GM20431 (cell line): ENCODE data around the gene TMEM250.

Source experiments
- in situ Hi-C: fragments of 300-500 bp; cut with MseI, MboI; formaldehyde crosslinking; loops from one replicate; pipeline ENCODE4 v1.15.0; 2020; ENCODE audit warnings: low sequenced_read_pairs; ENCODE audit not compliant: unreplicated experiment

The TMEM250 gene

DNA sequence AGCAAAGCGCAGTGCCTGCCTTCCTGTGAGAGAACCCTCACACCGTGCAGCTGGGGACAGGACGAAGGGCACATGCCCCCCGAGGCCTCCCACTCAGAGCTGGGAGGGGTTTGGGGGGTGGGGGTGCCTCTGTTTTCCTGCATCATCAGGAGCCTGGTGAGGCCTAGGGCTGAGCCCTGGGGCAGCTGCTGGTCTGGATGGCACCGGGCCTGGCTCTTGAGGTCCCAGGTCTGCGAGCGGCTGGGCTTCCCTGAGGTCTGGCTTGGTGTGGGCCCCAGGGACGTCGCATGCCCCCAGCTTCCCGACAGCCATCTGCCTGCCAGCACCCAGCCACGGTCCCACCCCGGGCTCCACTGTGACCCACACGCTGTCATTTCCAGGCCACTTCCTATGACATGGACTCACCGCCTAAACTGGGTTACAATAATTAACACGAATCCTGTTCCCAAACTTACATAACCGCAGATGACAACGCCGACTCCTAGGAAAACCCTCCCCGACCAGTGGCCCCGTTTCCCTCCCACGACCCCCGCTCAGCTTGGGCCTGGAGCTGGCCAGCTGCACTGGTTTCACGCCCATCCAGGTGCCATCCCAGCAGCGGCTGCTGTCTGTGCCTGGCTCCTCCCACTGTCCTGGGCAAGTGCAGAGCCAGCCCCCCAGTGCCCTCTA is 32.3 kb downstream of the TMEM250 start:
- in situ Hi-C loops, result no loop called here

DNA sequence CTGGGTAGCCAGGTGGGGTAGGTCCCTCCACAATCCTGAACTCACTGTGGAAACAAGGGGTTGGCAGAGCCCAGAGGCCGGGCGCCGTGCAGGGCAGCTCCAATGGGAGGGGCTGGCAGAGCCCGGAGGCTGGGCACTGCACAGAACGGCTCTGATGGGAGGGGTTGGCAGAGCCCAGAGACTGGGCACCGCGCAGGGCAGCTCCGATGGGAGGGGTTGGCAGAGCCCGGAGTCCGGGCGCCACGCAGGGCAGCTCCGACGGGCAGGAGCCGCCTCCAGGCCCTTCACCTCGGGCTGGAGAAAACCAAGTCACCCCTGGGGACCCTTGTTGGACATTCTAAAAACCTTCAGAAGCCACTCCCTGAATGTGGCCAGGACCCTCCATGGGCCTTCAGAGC is 32.9 kb downstream of the TMEM250 start:
- in situ Hi-C loops, result no loop called here

DNA sequence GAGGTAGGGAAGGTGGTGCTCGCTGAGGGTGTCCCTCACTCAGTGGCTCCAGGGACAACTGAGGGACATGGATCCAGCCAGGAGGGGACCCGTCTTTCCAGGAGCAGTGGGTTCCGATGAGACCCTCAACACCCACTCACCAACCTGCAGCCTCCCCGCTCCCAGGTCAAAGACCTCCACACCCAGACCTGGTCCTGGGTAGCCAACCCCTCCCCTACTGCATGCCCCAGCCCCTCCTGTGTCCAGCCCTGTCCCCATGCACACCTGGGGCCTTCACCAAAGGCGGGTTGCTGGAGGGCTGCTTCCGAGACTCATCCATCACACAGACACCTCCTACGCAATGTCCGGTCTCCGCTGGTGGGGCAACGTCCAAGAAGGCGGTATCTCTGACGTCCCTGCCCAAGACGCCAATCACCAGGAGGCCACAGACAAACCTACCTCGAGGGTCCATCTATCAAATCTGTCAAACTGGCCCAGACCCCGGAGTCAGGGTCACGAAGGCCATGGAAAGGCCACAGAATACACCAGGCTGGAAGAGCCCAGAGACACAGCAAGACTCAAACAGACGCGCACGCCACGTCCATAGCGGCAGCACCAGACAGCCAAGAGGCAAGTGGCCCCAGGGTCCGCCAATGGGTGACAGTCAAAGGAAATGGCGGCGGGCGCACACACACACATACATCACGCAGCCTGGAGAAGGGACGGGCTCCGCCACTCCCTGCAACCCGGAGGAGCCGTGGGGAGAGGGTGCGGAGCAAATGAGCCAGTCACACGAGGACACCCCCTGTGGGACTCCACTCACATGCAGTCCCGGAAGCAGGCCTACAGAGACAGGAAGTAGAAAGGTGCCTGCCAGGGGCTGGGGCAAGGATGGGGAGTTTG is 34.4 kb downstream of the TMEM250 start:
- in situ Hi-C loops, result no loop called here

DNA sequence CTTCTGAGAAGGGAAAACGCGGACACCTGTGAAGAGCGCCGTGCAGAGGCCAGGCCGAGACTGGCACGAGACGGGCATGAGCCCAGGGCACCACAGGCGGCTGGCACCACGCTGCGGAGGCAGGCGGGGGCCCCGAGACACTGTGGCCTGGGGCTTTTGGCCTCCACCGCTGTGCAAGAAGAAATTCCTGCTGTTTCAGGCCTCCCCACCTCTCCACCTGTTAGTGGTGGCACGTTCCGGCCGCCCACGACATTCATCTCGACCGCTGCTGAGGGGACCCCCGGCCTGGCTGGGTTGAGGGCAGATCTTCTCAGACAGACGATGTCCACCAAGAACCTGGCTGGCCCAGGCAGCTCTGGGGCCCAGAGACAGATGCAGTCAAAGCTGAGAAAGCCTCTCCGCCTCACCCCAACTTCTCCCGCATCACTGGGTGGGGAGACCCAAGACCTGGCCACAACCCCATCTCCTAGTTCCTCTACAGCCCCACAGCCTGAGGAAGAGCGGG is 35.1 kb downstream of the TMEM250 start:
- in situ Hi-C loops, result no loop called here

DNA sequence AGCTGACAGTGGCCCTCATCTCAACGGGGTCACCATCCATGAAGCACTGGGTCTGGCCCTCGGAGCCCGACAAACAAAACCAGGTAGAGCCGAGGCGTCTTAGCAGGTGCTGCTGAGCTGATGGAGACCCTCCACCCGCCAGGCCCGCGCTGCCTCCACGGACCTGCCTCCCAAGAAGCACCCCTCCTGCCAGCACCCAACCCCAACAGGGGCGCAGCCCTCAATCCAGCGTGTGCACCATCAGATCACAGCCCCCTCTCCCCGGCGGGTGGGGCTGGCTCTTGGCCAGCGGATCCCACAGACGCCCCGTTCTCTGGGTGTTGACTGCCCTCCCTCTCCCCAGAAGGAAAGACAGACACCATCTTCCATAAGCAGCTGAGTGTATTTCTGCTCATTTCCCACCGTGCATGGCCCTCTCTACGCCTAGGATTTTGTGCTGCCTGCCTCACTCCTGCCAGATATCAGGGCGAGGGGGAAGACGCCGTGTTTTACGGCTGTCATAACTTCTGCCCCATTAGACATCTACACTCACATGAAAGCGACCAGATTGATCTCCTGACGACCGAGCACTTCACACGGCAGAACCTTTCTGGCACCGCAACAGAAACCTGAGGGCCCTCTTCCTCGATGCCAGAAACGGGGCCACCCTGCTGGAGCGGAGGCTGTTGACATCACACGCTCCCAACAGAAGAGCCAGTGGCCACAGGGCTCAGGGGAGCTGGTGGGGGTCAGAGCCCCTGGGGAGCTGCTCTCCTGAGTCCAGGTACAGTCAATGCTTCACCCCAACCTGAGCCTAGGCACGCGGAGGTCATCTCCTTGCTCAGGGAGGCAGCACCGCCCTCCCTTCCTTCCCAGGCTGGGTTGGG is 35.9 kb downstream of the TMEM250 start:
- in situ Hi-C loops, result no loop called here

DNA sequence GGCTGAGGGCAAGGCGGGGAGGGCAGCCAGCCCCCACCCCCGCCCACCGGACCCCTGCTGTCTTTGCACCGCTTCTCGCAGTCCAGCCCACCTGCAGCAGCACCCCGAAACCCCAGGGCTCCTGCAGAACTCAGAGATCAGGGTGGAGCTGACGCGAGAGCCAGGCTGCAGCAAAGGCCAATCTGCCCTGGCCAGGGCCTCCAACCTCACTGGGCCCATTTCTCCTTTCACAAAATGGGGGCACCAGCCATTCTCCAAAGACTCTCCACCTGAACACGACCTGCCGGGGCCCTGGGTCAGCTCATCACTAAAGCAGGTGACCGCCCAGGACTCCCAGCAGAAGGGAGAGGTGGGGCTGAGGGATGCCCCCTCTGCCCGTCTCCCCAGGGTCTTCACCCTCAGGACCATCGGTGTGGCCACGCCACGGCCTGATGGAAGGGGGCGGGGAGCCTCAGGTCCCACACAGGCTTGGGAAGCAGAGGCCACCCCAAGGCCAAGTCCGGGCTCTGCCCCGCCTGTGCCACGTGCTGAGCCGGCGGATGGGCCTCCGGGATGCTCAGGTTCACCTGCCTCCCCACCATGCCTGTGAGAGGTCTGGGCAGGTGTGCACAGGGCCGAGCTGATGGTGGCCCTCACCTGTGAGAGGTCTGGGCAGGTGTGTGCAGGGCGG is 36.7 kb downstream of the TMEM250 start:
- in situ Hi-C loops, result no loop called here

DNA sequence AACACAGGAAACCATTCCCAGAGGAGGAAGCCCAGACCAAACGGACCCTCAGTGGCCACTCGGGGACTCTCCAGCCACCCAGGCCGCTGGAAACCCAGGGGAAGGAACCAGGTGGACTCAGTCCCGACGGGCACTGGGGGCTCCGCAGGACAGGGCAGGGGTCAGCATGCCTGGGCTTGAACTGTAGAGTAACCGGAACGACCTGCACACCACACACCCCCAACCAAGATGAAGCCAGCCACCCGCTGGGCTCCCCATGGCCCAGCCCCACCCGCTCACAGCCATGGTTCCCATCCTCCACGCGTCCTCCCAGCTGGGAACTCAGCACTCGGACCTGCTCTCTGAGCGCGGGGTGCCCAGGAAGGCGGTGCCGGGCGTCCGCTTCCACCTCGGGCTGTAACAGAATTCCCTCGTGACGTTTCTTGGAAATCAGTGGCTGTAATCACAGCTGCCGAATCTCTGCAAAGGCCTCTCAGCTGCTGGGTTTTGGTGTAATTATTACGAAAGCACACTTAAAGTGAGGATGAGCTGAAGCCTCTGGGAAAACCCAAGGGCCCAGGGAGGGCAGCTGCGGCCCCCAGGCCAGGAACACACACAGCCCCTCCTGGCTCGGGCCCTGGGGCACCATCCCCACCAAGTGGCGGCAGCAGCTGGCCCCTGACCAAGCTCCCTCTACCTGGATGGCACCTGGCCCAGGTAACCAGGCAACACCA is 37.4 kb downstream of the TMEM250 start:
- in situ Hi-C loops, result no loop called here

DNA sequence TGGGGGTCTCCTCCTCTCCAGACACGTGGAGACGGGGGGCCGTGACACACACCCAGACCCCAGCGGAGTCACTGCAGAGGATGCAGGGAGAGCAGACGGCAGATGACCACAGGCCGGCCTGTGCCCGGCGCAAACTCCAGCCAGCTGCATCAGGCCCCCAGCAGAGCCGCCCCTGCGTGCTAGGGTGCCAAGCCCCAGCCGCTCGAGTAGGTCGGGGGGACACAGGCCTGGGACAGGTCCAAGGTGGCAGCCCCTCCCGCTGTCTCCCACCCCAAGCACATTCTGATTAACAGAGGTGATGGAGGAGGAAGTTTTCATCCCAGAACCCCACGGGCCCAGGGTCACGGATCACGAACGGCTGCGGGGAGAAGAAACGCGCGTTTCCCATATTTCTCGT is 38.0 kb downstream of the TMEM250 start:
- in situ Hi-C loops, result no loop called here

DNA sequence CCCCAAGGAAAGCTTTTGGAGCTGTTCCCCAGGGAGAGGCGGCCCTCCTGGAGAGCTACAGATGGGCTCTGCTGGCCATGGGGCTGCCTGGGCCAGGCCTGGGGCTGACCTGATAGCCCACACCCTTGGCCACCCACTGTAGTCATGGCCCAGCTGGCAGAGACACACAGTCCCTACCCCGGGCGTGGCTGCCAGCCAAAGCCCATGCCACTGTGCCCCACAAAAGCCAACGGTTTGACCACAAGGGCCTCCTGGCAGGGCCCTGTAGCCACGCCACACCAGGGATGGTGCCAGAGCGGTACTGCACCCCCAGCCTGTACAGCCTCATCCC is 38.8 kb downstream of the TMEM250 start:
- in situ Hi-C loops, result no loop called here

DNA sequence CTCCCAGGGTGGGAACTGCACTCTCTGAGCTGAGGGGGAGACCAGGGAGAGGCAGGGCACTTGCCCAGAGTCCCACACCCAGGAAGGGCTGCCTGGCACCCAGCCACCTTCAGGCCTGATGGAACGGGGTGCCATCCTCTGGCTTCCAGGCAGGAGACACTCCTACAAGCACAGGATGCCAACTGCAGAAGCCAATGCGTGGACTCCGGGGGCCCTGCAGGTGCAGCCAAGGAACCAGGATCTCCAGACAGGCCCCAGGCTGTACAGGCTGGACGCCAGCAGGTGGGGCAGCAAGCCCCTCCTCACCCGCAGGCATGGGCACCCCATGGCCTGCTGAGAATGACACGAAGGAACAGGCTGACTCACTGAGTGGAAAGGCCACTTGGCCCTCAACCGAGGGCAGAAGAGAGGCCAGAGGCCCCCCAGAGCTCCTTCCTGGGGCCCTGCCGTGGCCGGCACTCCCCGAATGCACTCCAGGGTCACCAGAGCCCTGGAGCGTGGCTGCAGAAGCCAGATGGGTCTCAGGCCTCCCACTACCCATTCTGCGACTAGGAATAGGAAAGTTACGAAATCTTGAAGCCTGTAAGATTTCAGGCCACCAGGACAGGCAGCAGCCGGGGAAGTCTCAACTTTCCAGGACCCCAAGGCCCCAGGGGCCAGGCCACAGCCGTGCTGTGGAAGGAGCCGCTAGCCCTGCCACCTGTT is 39.3 kb downstream of the TMEM250 start:
- in situ Hi-C loops, result no loop called here

DNA sequence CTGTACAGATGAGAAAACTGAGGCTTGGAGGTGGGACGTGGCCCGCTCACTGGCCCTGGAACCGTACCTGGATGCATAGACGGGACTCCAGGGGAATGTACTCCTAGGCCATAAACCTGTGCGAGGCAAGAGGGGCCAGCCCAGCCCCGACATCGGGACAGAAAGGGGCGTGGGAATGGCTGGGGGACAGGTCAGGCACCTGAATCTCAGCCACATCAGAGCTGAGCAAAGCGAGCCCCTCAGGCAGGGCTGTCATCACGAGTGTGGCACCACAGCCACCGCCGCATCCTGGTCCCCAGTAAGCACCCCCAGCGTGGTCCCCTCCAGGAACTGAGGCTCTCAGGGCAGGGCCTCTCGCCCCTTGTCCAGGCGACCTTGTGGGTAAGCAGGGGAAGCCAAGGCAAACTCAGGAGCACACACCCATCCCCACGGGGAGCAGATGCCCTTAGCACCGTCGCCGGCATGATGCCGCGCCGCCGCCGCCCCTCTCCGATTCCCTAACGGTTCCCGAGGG is 40.1 kb downstream of the TMEM250 start:
- in situ Hi-C loops, result no loop called here

DNA sequence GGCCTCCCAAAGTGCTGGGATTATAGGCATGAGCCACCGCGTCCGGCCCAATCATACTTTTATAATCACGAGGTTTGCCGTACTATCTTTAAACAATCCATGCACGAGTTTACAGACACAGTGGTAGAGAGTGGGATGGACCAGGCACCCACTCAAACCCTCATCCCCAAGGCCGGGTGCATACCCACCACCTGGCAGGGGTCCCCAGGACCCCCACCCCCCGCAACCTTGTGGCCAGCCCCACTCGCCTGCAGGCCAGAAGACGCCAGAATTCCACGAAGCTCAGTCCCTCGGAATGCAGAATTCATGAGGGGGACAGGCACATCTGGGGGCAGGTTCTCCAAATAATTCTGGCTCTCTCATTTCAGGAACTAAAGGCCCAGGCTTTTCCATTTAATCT is 40.7 kb downstream of the TMEM250 start:
- in situ Hi-C loops, result no loop called here

DNA sequence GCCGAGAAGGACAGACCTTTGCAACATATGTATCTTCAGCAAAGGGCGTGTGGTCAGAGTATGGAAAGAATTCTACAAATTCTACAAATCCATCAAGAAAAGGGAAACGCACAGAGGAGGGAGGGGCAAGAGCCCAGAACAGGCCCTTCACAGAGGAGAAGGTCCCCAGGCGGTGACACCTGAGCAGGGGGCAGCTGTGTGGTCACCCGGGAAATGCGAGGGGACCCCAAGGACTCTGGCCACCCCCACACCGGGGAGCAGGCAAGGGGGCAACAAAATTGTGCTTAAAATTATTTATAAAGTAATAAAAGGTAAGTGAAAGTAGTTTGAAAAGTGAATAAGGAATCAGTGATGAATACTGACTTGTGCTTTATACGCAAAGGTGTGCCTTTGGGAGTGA is 41.2 kb downstream of the TMEM250 start:
- in situ Hi-C loops, result no loop called here

DNA sequence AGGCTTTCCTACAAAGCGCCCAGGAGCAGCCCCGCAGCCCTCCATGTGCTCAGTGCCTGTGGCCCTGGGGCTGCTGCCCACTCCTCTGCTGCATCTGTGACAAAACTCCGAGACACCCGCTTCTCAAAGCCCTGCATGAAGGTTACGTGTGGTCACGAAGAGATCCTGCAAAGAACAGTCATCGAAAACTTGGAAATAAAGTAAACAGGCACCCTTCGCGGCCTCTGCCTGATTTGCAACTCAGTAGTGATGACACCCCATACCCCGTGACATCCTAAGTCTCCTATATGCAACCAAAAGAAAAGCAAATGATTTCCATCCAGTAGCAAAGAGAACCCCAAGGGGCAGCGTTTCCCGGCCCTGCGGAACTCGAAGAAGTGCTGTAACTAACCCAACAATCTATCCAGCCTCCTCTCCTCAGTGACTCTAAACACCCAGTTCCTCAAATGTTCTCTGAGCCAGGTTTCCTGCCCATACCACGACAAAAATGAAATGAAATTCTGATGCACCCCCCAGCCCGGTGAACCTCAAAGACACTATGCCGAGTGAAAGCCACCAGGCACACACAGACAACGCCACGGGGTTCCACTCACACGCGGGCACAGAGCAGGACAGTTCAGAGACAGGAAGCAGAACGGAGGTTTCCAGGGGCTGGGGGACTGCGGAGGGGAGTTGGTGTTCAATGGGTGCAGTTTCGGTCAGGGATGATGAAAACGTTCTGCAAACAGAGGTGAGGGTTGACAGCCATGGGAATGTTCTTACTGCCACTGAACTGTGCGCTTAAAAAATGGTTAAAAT is 42.6 kb downstream of the TMEM250 start:
- in situ Hi-C loops, result no loop called here

DNA sequence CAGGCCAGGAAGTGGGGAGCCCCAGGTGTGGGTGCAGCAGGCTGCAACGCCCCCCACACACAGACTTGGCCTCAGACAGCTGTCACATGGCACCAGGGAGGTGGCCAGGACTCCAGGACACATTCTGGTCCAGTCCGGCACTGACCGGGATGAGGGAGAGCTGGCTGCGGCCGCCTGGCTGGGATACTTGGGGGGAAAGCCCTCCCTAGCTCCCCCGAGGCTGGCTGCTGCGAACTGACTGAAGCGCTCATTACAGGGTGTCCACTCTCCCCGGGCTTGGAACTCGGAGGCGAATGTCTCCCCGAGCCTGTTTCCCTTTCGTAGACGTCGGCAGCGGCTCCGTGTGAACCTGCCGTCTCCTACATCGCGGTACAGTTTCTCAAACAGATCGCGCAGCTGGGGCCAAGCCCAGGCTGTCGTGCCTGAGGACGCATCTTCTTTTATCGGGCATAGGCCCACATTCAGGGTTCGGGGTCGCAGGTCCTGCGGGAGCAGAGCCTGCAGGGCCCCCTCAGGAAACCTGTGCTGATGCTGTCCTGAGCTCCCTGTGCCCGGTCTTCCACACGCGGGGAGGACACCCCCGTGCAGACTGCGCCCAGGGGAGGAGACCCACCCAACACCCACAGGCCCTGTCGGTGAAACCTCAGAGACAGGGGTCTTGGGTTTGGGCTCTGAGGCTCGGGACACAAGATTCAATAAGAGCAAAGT is 43.4 kb downstream of the TMEM250 start:
- in situ Hi-C loops, result no loop called here

DNA sequence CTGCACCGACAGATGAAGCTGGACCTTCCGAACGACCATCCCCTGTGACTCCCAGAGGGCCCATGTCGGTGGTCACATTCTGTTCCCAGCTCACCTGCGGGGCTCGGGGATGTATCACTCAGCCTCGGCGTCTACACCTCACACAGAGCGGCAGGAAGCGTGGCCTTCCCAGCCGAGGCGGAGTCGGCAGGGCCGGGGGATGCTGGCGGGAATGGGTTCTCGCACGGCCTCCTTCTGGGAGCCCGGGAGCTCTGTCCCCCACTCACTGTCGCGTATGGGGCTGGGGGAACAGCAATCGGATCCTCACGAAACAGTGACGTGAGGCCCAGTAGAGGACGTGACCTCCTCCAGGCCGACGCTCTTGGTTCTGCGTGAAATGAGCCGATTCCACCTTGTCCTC is 44.0 kb downstream of the TMEM250 start:
- in situ Hi-C loops, result no loop called here
